Measurements from ENCODE around the gene CD86. TPM values are rescaled to one million over a fixed set of nuclear protein-coding genes. Genes with fewer than 3 reads are reported as not detected.

The CD86 gene
- total RNA-seq, 4 donors from 2014 or later, result 0.49 to 4.2 (median 1.8) TPM

DNA sequence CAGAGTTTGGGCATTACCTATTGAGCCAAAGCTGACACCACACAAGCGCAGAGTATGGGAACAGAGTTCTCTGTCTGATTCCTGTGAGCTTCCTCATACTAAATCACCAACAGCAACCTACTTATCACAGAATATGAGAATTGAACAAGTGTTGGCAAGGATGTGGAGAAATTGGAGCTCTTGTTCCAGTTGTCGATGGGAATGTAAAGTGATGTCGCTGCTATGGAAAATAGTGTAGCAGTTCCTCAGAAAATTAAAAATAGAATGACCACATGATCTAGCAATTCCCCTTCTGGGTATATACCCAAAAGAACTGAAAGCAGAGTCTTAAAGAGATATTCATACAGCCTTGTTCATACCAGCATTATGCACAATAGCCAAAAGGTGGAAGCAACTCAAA lies 33.4 kb downstream of the CD86 start:
- TF ChIP-seq, protein P1, sequence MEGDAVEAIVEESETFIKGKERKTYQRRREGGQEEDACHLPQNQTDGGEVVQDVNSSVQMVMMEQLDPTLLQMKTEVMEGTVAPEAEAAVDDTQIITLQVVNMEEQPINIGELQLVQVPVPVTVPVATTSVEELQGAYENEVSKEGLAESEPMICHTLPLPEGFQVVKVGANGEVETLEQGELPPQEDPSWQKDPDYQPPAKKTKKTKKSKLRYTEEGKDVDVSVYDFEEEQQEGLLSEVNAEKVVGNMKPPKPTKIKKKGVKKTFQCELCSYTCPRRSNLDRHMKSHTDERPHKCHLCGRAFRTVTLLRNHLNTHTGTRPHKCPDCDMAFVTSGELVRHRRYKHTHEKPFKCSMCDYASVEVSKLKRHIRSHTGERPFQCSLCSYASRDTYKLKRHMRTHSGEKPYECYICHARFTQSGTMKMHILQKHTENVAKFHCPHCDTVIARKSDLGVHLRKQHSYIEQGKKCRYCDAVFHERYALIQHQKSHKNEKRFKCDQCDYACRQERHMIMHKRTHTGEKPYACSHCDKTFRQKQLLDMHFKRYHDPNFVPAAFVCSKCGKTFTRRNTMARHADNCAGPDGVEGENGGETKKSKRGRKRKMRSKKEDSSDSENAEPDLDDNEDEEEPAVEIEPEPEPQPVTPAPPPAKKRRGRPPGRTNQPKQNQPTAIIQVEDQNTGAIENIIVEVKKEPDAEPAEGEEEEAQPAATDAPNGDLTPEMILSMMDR (IDR thresholded peaks at IDR 0.05), result no peak
- no peak for TF ChIP-seq POLR2A (IDR thresholded peaks at IDR 0.05)
- intact Hi-C loops (cut with DNase I), result no loop called here
- H3K4me1 ChIP-seq, result no peaks in the 10 kb centered on the region
- H3K27ac ChIP-seq, result no peak overlapping the region
- H3K36me3 ChIP-seq, result no peaks in the 10 kb centered on the region
- WGBS, 2 donors, result 82 to 84% methylated on average over 3 of the region's 3 CpGs
- no peak for DNase-seq
- H3K9me3 ChIP-seq, result no peaks in the 10 kb centered on the region
- H3K27me3 ChIP-seq, result no peaks in the 10 kb centered on the region
- H3K4me3 ChIP-seq (replicated peaks in 1 of 3), result no peak overlapping the region

DNA sequence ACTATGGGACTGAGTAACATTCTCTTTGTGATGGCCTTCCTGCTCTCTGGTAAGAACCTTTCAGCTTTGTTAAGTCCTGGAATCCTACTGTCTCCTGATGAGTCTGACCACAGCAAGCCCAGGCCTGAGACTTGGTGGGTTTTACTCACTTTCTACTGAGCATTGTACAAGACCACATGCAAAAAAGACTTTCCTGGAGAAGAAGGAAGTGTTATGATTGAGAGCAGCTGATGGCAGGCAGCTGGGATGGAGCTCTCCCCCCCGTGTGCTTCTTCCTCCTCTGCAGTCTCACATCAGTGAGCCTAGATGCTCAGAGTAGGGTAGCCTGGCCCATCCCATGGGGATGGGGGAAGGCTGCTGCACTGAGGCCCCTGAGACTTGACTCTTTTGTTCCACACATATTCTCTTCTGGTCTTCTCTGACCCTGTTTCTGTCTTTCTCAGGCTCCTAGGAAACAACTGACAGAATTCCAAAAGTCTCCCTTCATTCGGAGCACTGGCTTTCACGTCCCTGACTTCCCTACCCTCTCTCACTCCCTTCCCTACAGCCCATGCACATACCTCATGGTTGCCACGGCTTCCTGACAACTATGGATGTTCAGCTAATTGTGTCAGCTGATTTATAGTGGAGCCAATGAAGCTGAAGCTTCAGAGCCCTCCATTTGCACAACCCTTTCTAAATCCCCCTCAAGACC lies 36.6 kb downstream of the CD86 start:
- H3K27ac ChIP-seq, result no peak overlapping the region
- no peaks in the 10 kb centered on the region for H3K36me3 ChIP-seq
- H3K27me3 ChIP-seq, result no peaks in the 10 kb centered on the region
- H3K9me3 ChIP-seq, result no peaks in the 10 kb centered on the region
- H3K4me3 ChIP-seq (replicated peaks in 1 of 3), result no peak overlapping the region
- no peak for TF ChIP-seq POLR2A (IDR thresholded peaks at IDR 0.05)
- TF ChIP-seq, protein P1 (IDR thresholded peaks at IDR 0.05), result no peak
- DNase-seq, result no peak
- intact Hi-C loops (cut with DNase I), result no loop called here
- H3K4me1 ChIP-seq, result no peaks in the 10 kb centered on the region
- WGBS, 2 donors, result 66 to 70% methylated on average over 4 of the region's 4 CpGs

DNA sequence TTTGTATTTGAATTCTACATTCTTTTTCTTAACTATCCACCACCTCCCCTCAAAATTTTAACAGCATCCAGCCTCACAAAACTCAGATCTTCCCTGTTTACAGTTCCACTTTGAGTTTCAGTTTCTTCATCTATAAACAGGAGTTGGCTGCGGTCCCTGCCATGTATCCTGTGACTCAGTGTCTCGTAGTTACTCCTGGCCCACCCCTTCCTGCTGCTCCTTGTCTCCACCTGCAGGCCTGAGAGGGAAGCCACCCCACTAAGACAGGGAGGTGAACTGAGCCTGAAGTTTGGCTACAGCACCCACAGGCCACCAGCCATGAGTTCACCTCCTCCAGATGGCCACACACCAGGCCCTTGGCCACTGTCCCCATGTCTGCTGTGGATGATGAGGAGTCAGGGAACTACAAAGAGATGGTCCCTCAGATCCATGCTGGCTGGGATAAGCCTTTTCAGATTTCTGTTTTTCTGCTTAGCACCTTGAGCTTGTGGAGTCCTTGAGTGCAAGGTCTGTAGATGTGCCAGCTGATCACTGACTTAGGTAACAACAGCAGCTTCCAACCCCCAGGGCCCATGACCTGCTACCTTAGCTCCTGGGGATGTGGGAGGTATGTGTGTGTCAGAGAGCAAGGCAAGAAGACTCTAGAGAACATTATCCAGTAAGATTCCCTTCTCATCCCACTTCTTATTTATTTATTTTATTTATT lies 37.5 kb downstream of the CD86 start:
- Histone ChIP-seq H3K4me1 (no peaks in the 10 kb centered on the region), H3K9me3 (no peaks in the 10 kb centered on the region), H3K27ac (no peak overlapping the region), H3K27me3 (no peaks in the 10 kb centered on the region), H3K36me3 (no peaks in the 10 kb centered on the region), H3K4me3 (replicated peaks in 1 of 3) (no peak overlapping the region)
- TF ChIP-seq, protein P1 (IDR thresholded peaks at IDR 0.05), result peak in 1 of 6 experiments; percentile 13
- TF ChIP-seq POLR2A (IDR thresholded peaks at IDR 0.05), result no peak
- intact Hi-C loops (cut with DNase I), result no loop called here
- DNase-seq, result peak in 1 of 2 donors; percentile 10
- 60 to 71% methylated on average over 2 of the region's 2 CpGs for WGBS, 2 donors

DNA sequence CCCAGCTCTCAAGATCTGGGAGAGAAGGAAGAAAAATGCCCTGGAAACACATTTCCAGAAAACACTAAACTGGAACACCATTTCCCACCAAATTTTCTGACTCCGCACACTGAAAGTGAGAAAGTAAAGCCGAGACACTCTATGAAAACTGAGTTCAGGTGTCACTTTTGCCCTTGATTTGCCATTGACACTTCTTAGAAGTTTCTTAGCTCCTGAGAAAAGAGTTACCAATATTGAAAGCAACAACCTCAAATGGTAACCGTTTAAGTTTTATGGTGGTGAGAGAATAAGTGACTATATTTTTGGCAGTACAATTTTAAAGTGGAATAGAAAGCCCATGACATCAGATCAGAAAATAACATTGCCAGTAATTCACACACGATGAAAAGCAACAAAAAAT lies 39.0 kb downstream of the CD86 start:
- no peak for TF ChIP-seq POLR2A (IDR thresholded peaks at IDR 0.05)
- TF ChIP-seq, protein P1 (IDR thresholded peaks at IDR 0.05), result no peak

DNA sequence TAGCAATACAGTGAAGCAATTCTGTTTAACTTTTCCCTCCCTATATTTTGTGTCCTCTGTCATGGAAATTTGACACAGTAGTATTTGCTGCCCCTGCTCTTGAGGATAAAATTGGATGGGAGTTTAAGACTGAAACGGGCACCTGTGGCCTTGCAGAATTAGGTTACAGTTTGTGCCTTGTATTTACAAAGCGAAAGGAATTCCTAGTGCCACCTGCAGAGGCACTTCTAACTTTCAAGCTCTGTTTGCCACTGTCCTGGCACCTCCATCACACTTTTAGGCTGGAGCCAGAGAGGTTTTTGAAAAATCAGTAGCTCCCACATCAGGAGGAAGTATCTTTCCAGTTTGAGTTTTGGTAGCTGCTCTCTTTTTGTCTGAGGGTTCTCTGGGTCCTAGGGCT lies 39.5 kb downstream of the CD86 start:
- no peak for TF ChIP-seq POLR2A (IDR thresholded peaks at IDR 0.05)
- TF ChIP-seq, protein P1 (IDR thresholded peaks at IDR 0.05), result peak in 1 of 6 experiments; percentile 13
- DNase-seq, result peak; percentile 39 to 46
- Histone ChIP-seq H3K9me3 (no peaks in the 10 kb centered on the region), H3K4me1 (no peaks in the 10 kb centered on the region), H3K27me3 (no peaks in the 10 kb centered on the region), H3K36me3 (no peaks in the 10 kb centered on the region), H3K4me3 (replicated peaks in 1 of 3) (no peak overlapping the region), H3K27ac (no peak overlapping the region)
- intact Hi-C loops (cut with DNase I), result no loop called here
- WGBS, 2 donors, result 34 to 52% methylated on average over 2 of the region's 2 CpGs

More for the DNA sequence above, 39.0 kb downstream of the CD86 start:
- Histone ChIP-seq H3K27ac (no peak overlapping the region), H3K27me3 (no peaks in the 10 kb centered on the region), H3K9me3 (no peaks in the 10 kb centered on the region), H3K4me1 (no peaks in the 10 kb centered on the region), H3K36me3 (no peaks in the 10 kb centered on the region), H3K4me3 (replicated peaks in 1 of 3) (no peak overlapping the region)
- DNase-seq, result no peak
- intact Hi-C loops (cut with DNase I), result no loop called here
- 84 to 88% methylated on average over 4 of the region's 4 CpGs for WGBS, 2 donors

All from thyroid gland (tissue), 4 donors.